ENCODE data around the gene ALCAM.

- no peak for TF ChIP-seq CTCF (tag by site-specific recombination; IDR thresholded peaks at IDR 0.05)
- TF ChIP-seq ZNF24 (tag by site-specific recombination; IDR thresholded peaks at IDR 0.05) = no peak
- TF ChIP-seq ZNF777 (tag by site-specific recombination; IDR thresholded peaks at IDR 0.05; ENCODE audit: borderline replicate concordance) = no peak
- TF ChIP-seq ZNF792 (tag by site-specific recombination; IDR thresholded peaks at IDR 0.05) = no peak
- TF ChIP-seq SALL2 (tag by site-specific recombination; IDR thresholded peaks at IDR 0.05; ENCODE audit: borderline replicate concordance) = no peak
- no peak for TF ChIP-seq YY1 (tag by site-specific recombination; IDR thresholded peaks at IDR 0.05)
- TF ChIP-seq SP2 (tag by site-specific recombination; IDR thresholded peaks at IDR 0.05) = no peak
- no peak for TF ChIP-seq KLF17 (tag by site-specific recombination; IDR thresholded peaks at IDR 0.05)
- TF ChIP-seq ZNF558 (tag by site-specific recombination; IDR thresholded peaks at IDR 0.05) = no peak
- no peak for TF ChIP-seq TCF7L2 (IDR thresholded peaks at IDR 0.05; ENCODE audit: borderline replicate concordance, low read depth, low read length)
- TF ChIP-seq ZBTB49 (tag by site-specific recombination; IDR thresholded peaks at IDR 0.05; ENCODE audit: low read depth) = no peak
- no peak for TF ChIP-seq ZNF776 (tag by site-specific recombination; IDR thresholded peaks at IDR 0.05; ENCODE audit: borderline replicate concordance)
Measured at GRCh38 chr3:105332961-105333360, 33.7 kb upstream of the ALCAM start.

Measured in HEK293 (cell line).